ENCODE data around the gene ZMIZ1. TPM values are rescaled to one million over a fixed set of nuclear protein-coding genes. Genes with fewer than 3 reads are reported as not detected.

Gene ZMIZ1
- polyA plus RNA-seq, 1 experiment: 13.0 TPM

DNA sequence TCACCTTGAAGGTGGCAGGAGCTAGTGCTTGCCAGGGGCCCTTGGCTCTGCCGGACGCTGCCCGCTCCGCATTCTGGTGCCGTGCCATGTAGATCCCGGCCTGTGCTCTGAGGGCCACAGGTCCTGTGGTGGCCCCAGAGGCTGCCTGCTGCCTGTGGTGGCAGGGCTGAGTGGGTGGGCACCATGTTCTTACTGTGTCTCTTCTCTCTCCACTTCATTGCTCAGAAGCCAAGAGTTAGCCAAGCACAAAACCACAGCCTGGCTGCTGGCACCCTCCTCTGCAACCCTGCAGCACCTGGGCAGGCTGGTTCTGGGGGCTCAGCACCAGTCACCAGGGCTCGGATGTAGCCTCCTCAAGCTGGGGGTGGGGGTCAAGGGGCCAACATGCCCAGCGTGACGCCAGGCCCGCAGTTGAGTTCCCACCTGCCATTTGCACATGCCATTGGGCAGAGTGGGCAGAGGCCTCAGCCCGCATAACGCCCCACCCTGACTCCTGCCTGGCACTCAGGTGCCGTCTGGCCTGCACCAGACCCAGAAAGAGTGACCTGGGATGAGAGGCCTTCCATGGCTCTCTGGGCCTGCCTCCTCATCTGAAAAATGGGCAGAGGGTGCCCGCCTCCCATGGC lies 16.3 kb downstream of the ZMIZ1 start:
- H3K36me3 ChIP-seq (ENCODE audit: control insufficient read depth, insufficient read depth, low read length): peaks cover 8% of the 10 kb centered on the region
- H3K4me3 ChIP-seq (ENCODE audit: low read depth, low read length): no peak overlapping the region
- ChIA-PET POLR2A (no interaction called here), CTCF (interaction anchor here (1.1 kb wide), 1 partner anchor 112 kb away, joined by 3 read pairs; no protein-coding TSS in a partner anchor)
- H3K27me3 ChIP-seq (ENCODE audit: control insufficient read depth, insufficient read depth, low read length): no peaks in the 10 kb centered on the region
- TF ChIP-seq, protein P1, sequence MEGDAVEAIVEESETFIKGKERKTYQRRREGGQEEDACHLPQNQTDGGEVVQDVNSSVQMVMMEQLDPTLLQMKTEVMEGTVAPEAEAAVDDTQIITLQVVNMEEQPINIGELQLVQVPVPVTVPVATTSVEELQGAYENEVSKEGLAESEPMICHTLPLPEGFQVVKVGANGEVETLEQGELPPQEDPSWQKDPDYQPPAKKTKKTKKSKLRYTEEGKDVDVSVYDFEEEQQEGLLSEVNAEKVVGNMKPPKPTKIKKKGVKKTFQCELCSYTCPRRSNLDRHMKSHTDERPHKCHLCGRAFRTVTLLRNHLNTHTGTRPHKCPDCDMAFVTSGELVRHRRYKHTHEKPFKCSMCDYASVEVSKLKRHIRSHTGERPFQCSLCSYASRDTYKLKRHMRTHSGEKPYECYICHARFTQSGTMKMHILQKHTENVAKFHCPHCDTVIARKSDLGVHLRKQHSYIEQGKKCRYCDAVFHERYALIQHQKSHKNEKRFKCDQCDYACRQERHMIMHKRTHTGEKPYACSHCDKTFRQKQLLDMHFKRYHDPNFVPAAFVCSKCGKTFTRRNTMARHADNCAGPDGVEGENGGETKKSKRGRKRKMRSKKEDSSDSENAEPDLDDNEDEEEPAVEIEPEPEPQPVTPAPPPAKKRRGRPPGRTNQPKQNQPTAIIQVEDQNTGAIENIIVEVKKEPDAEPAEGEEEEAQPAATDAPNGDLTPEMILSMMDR (IDR thresholded peaks at IDR 0.05; ENCODE audit: insufficient read depth, low read depth, low read length): no peak
- no peak for DNase-seq (ENCODE audit: low read depth)

DNA sequence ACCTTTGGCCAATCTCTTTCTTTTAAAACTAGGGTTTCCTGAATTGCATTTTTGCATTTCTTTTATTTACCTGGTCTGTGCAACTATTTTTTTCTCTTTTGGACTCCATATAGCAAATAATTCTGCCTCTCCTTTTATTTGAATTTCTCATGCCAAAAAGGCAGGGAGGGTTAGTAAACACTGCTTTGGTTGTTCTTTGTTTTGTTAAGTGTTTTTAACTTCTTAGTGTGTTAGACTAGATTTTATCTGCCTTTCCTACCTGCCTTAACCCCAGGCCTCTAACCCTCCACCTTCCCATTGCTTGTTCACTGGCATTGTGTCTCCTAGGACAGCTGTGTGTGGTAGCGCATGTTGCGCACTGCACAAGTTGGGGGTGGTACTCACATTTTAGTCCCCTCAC lies 18.1 kb downstream of the ZMIZ1 start:
- TF ChIP-seq, protein P1 (IDR thresholded peaks at IDR 0.05; ENCODE audit: insufficient read depth, low read depth, low read length): no peak
- Histone ChIP-seq H3K27me3 (ENCODE audit: control insufficient read depth, insufficient read depth, low read length) (no peaks in the 10 kb centered on the region), H3K4me3 (ENCODE audit: low read depth, low read length) (no peak overlapping the region), H3K36me3 (ENCODE audit: control insufficient read depth, insufficient read depth, low read length) (peaks cover 9% of the 10 kb centered on the region)
- POLR2A ChIA-PET: no interaction called here
- no peak for DNase-seq (ENCODE audit: low read depth)
- CTCF ChIA-PET: interaction anchor here (0.8 kb wide), 1 partner anchor 27 kb away, joined by 3 read pairs; no protein-coding TSS in a partner anchor

DNA sequence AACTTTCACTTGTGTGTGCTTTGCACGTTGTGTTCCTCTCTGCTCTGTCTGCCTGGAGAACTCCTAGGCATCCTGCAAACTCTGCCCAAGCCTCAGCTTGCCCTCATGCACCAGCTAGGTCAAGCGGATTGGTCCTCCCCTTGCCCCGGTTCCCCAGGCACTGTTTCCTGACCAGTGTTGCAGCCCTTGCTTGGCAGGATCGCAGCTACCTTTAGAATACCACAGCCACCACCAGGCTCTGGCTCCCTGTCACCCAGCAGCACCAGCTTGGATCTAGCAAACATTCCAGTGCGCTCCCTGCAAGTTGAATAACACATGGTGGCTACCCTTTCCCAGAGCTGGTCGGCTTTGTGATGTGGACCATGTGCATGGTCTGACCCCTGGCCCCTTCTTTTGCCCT lies 19.0 kb downstream of the ZMIZ1 start:
- ChIA-PET CTCF (interaction anchor here (1.8 kb wide), 1 partner anchor 107 kb away, joined by 7 read pairs; no protein-coding TSS in a partner anchor), POLR2A (no interaction called here)
- H3K36me3 ChIP-seq (ENCODE audit: control insufficient read depth, insufficient read depth, low read length): peaks cover 10% of the 10 kb centered on the region
- TF ChIP-seq, protein P1 (IDR thresholded peaks at IDR 0.05; ENCODE audit: insufficient read depth, low read depth, low read length): no peak
- no peaks in the 10 kb centered on the region for H3K27me3 ChIP-seq (ENCODE audit: control insufficient read depth, insufficient read depth, low read length)
- no peak overlapping the region for H3K4me3 ChIP-seq (ENCODE audit: low read depth, low read length)
- DNase-seq (ENCODE audit: low read depth): no peak

DNA sequence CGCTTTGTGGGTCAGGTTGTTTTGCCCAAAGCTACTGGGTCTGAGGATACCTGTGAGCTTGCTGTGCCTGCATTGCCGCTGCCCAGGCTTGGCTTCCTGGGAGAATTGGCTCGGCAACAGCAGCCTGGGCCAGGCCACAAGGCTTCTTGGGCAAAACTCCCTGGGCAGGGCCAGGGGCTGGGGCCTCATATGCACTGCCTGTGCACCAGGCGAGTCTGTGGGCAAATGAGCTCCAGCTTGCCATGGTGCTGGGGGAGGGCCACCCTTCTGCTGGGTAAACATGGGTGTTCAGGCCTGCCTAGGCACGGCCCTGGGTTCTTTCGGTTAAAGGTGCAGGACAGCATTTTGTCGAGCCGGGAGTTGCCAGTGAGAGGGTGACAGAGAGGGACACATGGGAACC lies 19.4 kb downstream of the ZMIZ1 start:
- H3K27me3 ChIP-seq (ENCODE audit: control insufficient read depth, insufficient read depth, low read length): no peaks in the 10 kb centered on the region
- DNase-seq (ENCODE audit: low read depth): no peak
- POLR2A ChIA-PET: no interaction called here
- CTCF ChIA-PET: interaction anchor here (1.8 kb wide), 1 partner anchor 107 kb away, joined by 7 read pairs; no protein-coding TSS in a partner anchor
- TF ChIP-seq, protein P1 (IDR thresholded peaks at IDR 0.05; ENCODE audit: insufficient read depth, low read depth, low read length): no peak
- H3K36me3 ChIP-seq (ENCODE audit: control insufficient read depth, insufficient read depth, low read length): peaks cover 10% of the 10 kb centered on the region
- no peak overlapping the region for H3K4me3 ChIP-seq (ENCODE audit: low read depth, low read length)

DNA sequence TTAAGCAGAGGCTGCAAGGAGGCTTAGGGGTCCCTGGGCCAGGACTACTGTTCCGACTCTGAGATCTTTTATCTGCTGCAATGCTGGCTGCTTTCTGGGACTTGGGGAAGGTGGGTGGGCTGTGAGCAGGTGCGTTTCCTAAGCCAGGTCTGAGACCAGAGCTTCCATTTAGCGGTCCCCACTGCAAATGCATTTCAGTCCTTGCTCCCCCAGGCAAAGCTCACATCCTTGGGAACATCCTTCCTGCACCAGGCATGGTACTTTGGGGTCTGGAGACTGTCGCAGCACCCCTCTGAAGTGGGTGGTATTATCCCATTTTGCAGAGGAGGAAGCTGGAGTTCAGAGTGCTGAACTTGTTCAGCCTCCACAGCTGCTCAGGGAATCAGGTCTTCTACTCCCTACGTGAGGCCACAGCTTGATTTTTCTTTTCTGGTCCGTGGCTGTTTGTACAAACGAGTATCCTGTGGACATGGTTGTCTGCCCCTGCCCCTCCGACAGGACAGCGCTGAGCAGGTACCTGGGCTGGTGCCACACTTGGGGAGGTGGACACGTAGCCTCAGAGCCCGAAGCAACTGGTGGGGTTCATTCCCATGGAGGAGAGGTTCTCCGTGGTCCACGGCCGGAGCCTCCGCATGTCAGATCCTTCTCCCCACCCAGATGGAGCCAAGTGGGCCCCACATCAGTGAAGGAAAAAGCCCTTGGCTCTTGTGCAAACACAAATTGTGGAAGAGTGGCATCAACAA lies 20.0 kb downstream of the ZMIZ1 start:
- Histone ChIP-seq H3K27me3 (ENCODE audit: control insufficient read depth, insufficient read depth, low read length) (no peaks in the 10 kb centered on the region), H3K4me3 (ENCODE audit: low read depth, low read length) (no peak overlapping the region), H3K36me3 (ENCODE audit: control insufficient read depth, insufficient read depth, low read length) (peaks cover 10% of the 10 kb centered on the region)
- TF ChIP-seq, protein P1 (IDR thresholded peaks at IDR 0.05; ENCODE audit: insufficient read depth, low read depth, low read length): no peak
- DNase-seq (ENCODE audit: low read depth): no peak
- ChIA-PET CTCF (interaction anchor here (1.8 kb wide), 1 partner anchor 106 kb away, joined by 7 read pairs; no protein-coding TSS in a partner anchor), POLR2A (no interaction called here)
